T1000 (cell line): Measurements from ENCODE around the gene WDR33.
"Not testable (repeated sequence)": the region's sequence is repeated elsewhere in the genome, so short reads cannot be mapped to it uniquely, and the experiment has no call there.

Source experiments
- DNase-seq: peaks from one replicate; lab custom pipeline; 2025; ENCODE audit warnings: mixed read lengths; lab: John Stamatoyannopoulos, UW

WDR33 gene

GRCh38 chr2:127810619-127811396 lies at the start of gene WDR33:
WDR33 (minus strand) TSS chr2:127811171; CDS start chr2:127770981, 40,190 bp downstream.
- peak; percentile 71 for DNase-seq

- DNase-seq, result no peak
Observed at GRCh38 chr2:127860130-127860529, 49.2 kb upstream of the WDR33 start.

DNA sequence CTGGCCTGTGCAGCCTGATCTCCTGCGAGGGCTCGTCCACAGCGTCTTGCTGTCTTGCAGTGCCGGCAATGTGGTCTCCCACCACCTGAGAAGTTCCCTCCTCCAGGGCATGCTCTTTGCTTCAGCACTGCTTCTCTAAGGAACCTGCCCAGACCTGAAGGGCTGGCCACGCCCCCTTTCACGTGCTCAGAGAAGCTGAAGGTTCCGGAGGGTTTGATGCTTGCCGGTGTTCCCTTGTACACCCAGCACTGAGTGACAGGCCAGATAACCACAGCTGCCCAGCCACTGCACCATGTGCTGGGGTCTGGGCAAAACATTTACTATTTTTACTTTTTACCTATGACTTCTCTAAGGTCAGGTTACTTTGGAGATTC lies 48.7 kb upstream of the WDR33 start:
- DNase-seq, result no peak

GRCh38 chr2:127857265-127857808 lies 46.4 kb upstream of the WDR33 start:
- DNase-seq, result no peak

DNA sequence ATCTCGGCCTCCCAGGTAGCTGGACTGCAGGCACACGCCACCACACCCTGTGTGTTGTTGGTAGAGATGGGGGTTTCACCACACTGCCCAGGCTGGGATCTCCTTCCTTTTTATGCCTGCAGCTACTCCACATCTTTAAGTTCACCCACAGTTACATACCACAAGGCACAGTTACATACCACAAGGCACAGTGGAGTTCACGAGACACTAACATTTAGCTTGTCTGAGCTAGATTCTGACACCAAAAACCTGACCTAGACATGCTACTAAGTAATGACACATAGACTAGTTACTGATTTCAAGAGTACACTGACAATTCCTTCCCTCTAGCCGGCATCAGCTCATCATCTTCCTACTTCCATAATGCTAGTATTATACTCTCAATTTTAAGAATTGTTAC lies 42.7 kb upstream of the WDR33 start:
- no peak for DNase-seq

DNA sequence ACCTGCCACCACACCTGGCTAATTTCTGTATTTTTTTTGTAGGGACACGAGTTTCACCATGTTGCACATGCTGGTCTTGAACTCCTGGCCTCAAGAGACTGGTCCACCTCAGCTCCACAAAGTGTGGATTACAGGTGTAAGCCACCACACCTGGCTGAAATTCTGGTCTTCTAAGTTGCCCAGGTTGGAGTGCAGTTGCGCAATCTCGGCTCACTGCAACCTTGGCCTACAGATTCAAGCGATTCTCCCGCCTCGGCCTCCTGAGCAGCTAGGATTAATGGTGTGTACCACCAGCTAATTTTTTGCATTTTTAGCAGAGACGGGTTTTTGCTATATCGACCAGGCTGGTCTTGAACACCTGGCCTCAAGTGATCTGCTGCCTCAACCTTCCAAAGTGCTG lies 41.4 kb upstream of the WDR33 start:
- no peak for DNase-seq

- no peak for DNase-seq
Observed at GRCh38 chr2:127847931-127848330, 37.0 kb upstream of the WDR33 start.

DNA sequence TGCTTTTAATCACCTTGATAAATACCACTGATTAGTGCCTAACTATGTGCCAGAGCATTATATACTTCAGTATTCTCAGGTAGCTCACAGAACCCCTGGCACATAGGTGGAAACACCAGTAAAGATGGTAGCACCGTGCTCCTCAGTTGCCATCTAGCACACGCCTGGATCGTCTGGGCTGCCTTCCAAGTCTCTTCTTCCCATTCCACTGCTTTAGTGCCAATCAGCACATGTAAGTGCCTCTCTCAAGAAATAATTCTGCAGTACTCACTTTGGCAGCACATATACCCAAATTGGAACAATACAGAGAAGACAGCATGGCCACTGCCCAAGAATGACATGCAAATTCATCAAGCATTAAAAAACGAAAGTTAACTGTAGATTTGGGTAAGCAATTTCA lies 34.0 kb upstream of the WDR33 start:
- DNase-seq, result no peak

- DNase-seq, result no peak
Observed at GRCh38 chr2:127843677-127844076, 32.7 kb upstream of the WDR33 start.

GRCh38 chr2:127841466-127842178 lies 30.7 kb upstream of the WDR33 start:
- DNase-seq, result no peak

- DNase-seq, result no peak
Observed at GRCh38 chr2:127840893-127841292, 29.9 kb upstream of the WDR33 start.

DNA sequence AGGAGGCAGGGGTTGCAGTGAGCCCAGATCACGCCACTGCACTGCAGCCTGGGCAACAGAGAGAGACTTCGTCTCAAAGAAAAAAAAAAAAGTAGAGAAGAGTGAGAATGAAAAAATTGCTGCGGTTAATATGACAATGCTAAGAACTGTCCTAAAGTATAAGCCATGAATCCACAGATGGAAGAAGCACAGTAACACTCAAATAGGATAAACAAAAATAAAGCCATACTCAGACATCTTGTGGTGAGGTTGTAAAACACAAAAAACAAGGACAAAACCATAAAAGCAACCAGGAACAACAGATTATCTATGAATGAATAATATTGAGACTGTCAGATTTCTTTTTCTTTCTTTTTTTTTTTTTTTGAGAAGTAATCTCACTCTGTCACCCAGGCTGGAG lies 24.0 kb upstream of the WDR33 start:
- no peak for DNase-seq

DNA sequence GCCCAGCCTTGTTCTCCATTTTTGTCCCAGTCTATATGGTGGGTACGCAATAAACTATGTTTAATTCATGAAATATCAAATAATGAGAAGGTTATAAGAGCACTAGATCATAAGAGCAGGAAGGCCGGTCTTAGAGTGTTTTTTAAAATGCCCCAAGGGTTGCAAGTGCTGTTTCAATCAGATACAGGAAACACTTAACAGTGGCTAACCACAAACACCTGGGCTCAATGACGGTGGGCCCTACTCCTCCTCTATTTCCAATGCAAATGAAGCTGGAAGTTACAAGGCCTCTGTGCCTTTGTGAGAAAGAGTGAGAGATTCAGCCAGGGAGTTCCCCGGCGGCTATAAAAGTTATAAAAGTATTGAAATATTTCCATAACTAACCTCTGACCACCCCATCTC lies 18.9 kb upstream of the WDR33 start:
- DNase-seq, result no peak

- DNase-seq, result not testable (repeated sequence)
Observed at GRCh38 chr2:127826708-127827107, 15.7 kb upstream of the WDR33 start.

DNA sequence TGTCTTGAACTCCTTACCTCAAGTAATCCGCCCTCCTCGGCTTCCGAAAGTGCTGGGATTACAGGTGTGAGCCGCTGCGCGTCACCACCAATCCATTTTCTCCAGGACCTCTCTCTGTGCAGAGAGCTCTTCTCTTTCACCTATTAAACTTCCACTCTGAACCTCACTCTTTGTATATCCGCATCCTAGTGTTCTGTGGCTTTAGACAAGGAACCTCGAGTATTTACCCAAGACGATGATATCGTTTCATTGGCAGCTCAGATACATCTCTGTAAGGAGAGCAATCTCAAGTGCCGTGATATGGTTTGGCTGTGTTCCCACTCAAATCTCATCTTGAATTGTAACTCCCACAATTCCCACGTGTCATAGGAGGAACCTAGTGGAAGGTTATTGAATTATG lies 15.1 kb upstream of the WDR33 start:
- DNase-seq, result no peak

- DNase-seq, result no peak
Observed at GRCh38 chr2:127820080-127820668, 9.2 kb upstream of the WDR33 start.

DNA sequence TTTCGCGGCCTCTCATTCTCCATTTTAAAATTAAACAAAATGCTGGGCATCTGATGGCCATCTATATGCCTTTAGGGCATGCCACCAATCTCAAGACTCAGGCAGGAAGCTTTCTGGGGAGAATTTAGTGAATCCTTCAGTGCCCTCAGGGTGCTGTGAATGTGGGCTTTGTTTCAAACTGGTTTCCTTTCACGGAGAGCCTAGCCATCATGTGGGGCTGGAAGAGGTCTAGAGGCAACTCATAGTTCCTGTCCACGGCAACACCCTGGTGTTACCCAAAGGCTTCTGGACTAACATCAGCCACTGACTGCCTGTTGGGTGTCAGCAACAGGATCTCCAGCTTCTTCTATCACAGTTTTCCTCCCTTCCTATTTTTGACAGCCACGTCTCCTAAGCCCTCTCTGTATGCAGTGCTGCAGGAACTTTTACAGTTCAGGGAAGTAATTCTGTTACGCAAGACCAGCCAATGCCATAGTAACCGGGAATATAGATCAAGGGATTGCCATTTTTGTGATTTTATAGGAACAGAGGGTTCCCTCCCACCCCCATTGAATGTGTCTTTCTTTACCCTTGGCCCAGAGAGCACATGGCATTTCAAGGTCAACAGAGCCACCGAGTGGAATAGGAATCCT lies 7.9 kb upstream of the WDR33 start:
- DNase-seq, result no peak

GRCh38 chr2:127818241-127818640 lies 7.3 kb upstream of the WDR33 start:
- no peak for DNase-seq

- DNase-seq, result no peak
Observed at GRCh38 chr2:127814677-127815076, 3.7 kb upstream of the WDR33 start.

DNA sequence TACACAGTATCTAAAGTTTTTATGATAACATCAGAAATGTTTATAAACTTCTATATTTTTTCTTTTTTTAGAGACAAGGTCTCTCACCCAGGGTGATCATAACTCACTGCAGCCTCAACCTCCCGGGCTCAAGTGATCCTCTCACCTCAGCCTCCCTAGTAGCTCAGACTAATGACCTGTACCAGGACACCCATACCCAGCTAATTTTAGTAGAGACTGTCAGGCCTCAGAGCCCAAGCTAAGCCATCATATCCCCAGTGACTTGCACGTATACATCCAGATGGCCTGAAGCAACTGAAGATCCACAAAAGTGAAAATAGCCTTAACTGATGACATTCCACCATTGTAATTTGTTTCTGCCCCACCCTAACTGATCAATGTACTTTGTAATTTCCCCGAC lies 1.5 kb upstream of the WDR33 start:
- not testable (repeated sequence) for DNase-seq

DNA sequence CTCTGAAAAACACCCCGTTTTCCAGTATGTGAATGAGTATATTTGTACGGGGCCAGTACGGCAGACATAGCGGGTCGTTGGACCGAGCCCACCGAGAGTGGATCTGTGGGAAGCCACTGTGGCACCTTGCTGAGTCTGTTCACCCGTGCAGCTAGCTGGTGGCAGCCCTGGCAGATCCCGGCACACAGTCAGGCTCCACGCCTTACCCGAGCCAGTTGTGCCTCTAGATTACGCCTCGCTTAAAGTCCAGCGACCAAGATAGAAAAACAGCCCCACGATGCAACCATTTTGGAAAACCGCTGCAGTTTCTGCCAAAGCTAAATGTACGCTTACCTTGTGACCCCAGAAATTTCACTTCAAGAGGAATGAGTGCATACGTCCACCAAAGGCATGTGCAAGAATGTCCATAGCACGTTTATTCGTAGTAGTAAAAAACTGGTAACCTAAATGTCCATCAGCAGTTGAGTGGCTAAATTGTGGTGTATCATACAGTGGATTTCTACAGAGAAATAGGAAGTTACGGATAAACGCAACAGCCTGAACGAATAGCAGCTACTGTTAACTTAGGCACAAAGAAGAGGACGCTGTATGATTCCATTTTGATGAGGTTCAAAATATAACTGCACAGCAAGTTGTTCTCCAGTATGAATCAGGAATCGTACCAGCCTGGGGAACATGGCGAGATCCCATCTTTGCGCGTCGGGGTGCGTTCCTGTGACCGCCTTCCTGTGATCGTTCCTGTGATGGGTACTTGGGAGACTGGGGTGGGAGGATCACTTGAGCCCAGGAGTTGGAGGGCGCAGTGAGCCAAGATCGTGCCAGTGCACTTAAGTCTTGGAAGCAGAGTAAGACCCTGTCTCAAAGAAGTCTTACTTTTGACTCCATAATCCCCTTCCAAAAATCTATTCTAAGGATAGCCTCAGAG lies 688 bp upstream of the WDR33 start:
- no peak for DNase-seq
